Heart right ventricle (tissue), 16 donors: ENCODE results near the gene SFI1. TPM values are rescaled to one million over a fixed set of nuclear protein-coding genes. Genes with fewer than 3 reads are reported as not detected.
"Not testable (repeated sequence)": the region's sequence is repeated elsewhere in the genome, so short reads cannot be mapped to it uniquely, and the experiment has no call there.

Source experiments
- ATAC-seq, 8 donors: fragments of 200-7000 bp; cut with Tn5 transposase; one replicate each; pipeline ENCODE4 v1.9.1; 2020; ENCODE audit warnings: mild to moderate bottlenecking in 8 of 8, moderate library complexity in 8 of 8, moderate number of reproducible peaks in 1 of 8
- DNase-seq, 2 donors: peaks; one replicate each; pipeline ENCODE4 v3.0.0-alpha.2; 2020
- H3K27ac ChIP-seq, 10 donors: fragments of 200-600 bp; sonication (generic) in 2 of 10; one replicate each; pipeline versions ENCODE4 v1.5.0 to v1.8.0; 2020 to 2022; ENCODE audit warnings: mild to moderate bottlenecking in 3 of 10
- H3K27me3 ChIP-seq, 7 donors: fragments of 200-600 bp; one replicate each; pipeline ENCODE4 v1.8.0; 2021 to 2022; ENCODE audit warnings: mild to moderate bottlenecking in 2 of 7
- H3K36me3 ChIP-seq, 9 donors: fragments of 200-600 bp; sonication (generic) in 1 of 9; one replicate each; pipeline versions ENCODE4 v1.5.0 to v1.8.0; 2020 to 2022; ENCODE audit warnings: mild to moderate bottlenecking in 2 of 9
- H3K4me1 ChIP-seq, 9 donors: fragments of 200-600 bp; sonication (generic) in 1 of 9; one replicate each; pipeline versions ENCODE4 v1.5.0 to v1.8.0; 2020 to 2022; ENCODE audit warnings: mild to moderate bottlenecking in 4 of 9
- H3K4me3 ChIP-seq, 10 donors: fragments of 200-600 bp; sonication (generic) in 2 of 10; one replicate each; pipeline versions ENCODE4 v1.5.0 to v1.8.0; 2020 to 2022; ENCODE audit warnings: mild to moderate bottlenecking in 7 of 10, moderate library complexity in 2 of 10
- H3K9me3 ChIP-seq, 11 donors: fragments of 200-600 bp in 10 of 11; sonication (generic) in 2 of 11; one replicate each; pipeline versions ENCODE4 v1.5.0 to v1.8.0; 2013 to 2022; ENCODE audit warnings: mild to moderate bottlenecking in 2 of 11, control low read depth in 1 of 11, moderate library complexity in 1 of 11
- WGBS, 2 donors: extraction: QIAGEN DNeasy Blood & Tissue Kit; methylation state at CpG; one replicate each; pipeline ENCODE4 v1.1.7; 2013; ENCODE audit warnings: inconsistent platforms in 1 of 2; 5-methylcytosine and 5-hydroxymethylcytosine counted together
- intact Hi-C, 10 donors: fragments of 100-400 bp; cut with DNase I; formaldehyde crosslinking; loops; one replicate each; pipeline versions ENCODE4 v1.11.1 to v1.14.2; 2022
- polyA plus RNA-seq, 2 donors: library from polyadenylated mRNA; stranded (reverse); fragments of 200-250 nt; gene quantifications; one replicate each; pipeline ENCODE4 v1.2.3, GENCODE V29; 2013
- total RNA-seq, 10 donors: library from RNA; stranded (reverse); fragmentation: NEBNext Ultra II Directional in 3 of 10; extraction: Animal tissue kit (Norgen Biotek cat#: 25700) in 3 of 10; gene quantifications; one replicate each; pipeline versions ENCODE4 v1.2.1 to v1.2.4, GENCODE V29; 2021 to 2023
- TF ChIP-seq, protein P1 (sequence below), 9 donors: fragments of 200-600 bp; sonication (generic) in 2 of 9; IDR thresholded peaks; one replicate each; pipeline versions ENCODE4 v1.5.0 to v1.8.0; 2021 to 2022; ENCODE audit warnings: antibody characterized with exemption in 9 of 9, mild to moderate bottlenecking in 5 of 9, moderate library complexity in 1 of 9
- donor health status: Arrhythmogenic right ventricular cardiomyopathy.
- donor health status: ischemic (EF 13 %, LVEDD 7.1; RV severe dilation, severe dysfunction).
- donor health status: healthy with polysubstance abuse.
- donor health status: DM: no; HTN: yes; CAD: no.
- donor health status: DM: no; HTN: no; CAD: no.
- donor health status: ischemic (EF 25% LVEDD 6.9; RV normal size, moderate dysfunction).
- donor health status: ischemic (EF 25% LVEDD 5.7; RV mildly dilated, moderate dysfunction).
- donor health status: healthy.
- donor health status: DM: yes; HTN: yes; CAD: no.
- donor health status: Ischemic cardiomyopathy.
- donor health status: ischemic (EF 35%, LVEDD 5.7; RV mildly dilated, moderate dysfunction).
- donor health status: nonischemic (EF 11% LVEDD 7.7; RV severe dilation, severe dysfunction).
- donor health status: DM: yes; HTN: yes; CAD: no.
- donor health status: PGD.
- donor health status: ischemic (EF 29% LVEDD 5.4; RV normal size, mild dysfunction).
- donor health status: nonischemic (EF 23%, LVEDD 6.1; RV moderate dilation, normal function).

The SFI1 gene
- total and polyA plus RNA-seq, 12 donors = 4.7 to 20.1 (median 7.3) TPM

DNA sequence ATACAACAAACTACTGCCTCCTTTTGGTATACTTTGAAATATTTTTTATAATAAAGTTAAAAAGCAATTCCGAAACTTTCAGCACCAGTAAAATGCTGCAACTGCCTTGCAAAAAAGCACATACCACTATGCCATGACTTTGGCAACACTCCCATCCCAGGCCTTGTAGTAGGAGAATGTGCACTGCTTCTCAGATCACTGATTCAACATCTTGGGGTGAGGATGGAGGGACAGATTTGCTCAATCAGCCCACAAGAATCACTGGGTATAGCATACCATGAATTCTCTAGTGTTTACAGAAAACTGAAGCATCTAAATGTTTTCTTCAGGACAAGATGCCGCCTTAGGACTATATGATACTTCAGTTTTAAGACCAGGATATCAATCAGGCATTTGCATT is 21.6 kb upstream of the SFI1 start:
- no peak overlapping the region for H3K27ac ChIP-seq
- TF ChIP-seq, protein P1, sequence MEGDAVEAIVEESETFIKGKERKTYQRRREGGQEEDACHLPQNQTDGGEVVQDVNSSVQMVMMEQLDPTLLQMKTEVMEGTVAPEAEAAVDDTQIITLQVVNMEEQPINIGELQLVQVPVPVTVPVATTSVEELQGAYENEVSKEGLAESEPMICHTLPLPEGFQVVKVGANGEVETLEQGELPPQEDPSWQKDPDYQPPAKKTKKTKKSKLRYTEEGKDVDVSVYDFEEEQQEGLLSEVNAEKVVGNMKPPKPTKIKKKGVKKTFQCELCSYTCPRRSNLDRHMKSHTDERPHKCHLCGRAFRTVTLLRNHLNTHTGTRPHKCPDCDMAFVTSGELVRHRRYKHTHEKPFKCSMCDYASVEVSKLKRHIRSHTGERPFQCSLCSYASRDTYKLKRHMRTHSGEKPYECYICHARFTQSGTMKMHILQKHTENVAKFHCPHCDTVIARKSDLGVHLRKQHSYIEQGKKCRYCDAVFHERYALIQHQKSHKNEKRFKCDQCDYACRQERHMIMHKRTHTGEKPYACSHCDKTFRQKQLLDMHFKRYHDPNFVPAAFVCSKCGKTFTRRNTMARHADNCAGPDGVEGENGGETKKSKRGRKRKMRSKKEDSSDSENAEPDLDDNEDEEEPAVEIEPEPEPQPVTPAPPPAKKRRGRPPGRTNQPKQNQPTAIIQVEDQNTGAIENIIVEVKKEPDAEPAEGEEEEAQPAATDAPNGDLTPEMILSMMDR (IDR thresholded peaks at IDR 0.05) = no peak
- peaks cover 0 to 74% (median 6%) of the 10 kb centered on the region in 9 donors for H3K36me3 ChIP-seq
- ATAC-seq (no peak), DNase-seq (no peak)
- peaks cover 0 to 18% (median 0%) of the 10 kb centered on the region in 9 donors for H3K4me1 ChIP-seq
- intact Hi-C loops = no loop called here
- whole genome bisulfite sequencing, 2 donors = 95 to 98% methylated on average over 2 of the region's 2 CpGs
- H3K9me3 ChIP-seq = no peaks in the 10 kb centered on the region
- H3K27me3 ChIP-seq = no peaks in the 10 kb centered on the region
- H3K4me3 ChIP-seq = no peak overlapping the region

DNA sequence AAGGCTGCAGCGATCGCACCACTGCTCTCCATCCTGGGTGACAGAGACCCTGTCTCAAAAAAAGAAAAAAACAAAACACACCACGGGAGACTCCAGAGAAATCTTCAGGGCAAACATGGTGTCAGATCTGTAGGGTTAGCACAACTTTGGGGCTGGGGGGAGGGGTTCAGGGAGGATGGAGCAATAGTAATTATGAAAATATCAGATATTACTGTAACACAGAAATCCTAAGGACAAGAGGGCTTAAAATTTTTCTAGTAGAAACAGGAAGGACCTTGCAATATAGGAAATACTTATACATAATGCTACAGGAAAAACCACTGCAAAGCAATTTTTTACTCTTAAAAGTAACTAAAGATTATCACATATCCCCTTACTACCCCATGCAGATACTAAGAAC is 20.5 kb upstream of the SFI1 start:
- intact Hi-C loops = no loop called here
- Histone ChIP-seq H3K9me3 (no peaks in the 10 kb centered on the region), H3K4me1 (peaks cover 0 to 18% (median 0%) of the 10 kb centered on the region in 9 donors), H3K36me3 (peaks cover 0 to 74% (median 6%) of the 10 kb centered on the region in 9 donors), H3K4me3 (no peak overlapping the region), H3K27ac (no peak overlapping the region), H3K27me3 (no peaks in the 10 kb centered on the region)
- WGBS, 2 donors = 90 to 91% methylated on average over 3 of the region's 3 CpGs
- ATAC-seq (no peak), DNase-seq (no peak)
- TF ChIP-seq, protein P1 (IDR thresholded peaks at IDR 0.05) = no peak

DNA sequence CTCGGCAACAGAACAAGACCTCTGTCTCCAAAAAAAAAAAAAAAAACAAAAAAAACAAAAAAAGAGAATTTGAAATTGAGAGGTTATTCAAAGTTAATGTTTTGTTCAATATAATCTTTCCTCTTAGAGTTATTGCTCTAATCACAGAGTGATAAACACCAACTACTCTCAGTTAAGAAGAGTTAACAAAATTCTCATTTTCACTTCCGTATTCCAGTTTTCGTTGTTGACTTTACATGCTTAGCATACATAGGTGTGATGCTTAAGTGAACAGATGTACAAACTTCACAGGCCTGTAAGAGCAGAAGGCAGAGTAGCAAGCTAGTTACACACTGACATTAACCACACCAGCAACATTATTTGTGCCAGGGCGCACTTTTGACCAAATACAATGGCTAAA is 19.0 kb upstream of the SFI1 start:
- H3K27me3 ChIP-seq = no peaks in the 10 kb centered on the region

DNA sequence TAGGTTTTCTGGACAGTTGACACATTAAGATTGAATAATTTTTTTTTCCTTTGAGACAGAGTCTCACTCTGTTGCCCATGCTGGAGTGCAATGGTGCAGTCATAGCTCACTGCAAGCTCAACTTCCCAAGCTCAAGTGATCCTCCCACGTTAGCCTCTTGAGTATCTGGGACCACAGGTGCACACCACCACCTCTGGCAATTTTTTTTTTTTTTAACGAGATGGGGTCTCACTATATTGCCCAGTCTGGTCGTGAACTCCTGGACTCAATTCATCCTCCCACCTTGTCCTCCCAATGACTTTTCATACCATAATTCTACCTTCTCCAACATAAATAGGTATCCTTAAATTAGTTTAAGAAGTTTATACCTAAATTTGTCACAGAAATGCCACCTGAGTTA is 15.2 kb upstream of the SFI1 start:
- Histone ChIP-seq H3K4me3 (no peak overlapping the region), H3K36me3 (peaks cover 0 to 96% (median 6%) of the 10 kb centered on the region in 9 donors), H3K4me1 (peaks cover 0 to 8% (median 4%) of the 10 kb centered on the region in 9 donors), H3K9me3 (no peaks in the 10 kb centered on the region), H3K27me3 (no peaks in the 10 kb centered on the region), H3K27ac (no peak overlapping the region)
- intact Hi-C loops = loop anchor here in 1 of 10 donors (10.0 kb wide), 1 partner anchor 136 kb away; the partner anchor contains the start of gene PATZ1
- no peak for DNase-seq
- 87 to 93% methylated on average over 3 of the region's 3 CpGs for WGBS, 2 donors
- TF ChIP-seq, protein P1 (IDR thresholded peaks at IDR 0.05) = no peak
- no peak for ATAC-seq

More for the DNA sequence above, 19.0 kb upstream of the SFI1 start:
- Histone ChIP-seq H3K9me3 (no peaks in the 10 kb centered on the region), H3K4me1 (peaks cover 0 to 18% (median under 1%) of the 10 kb centered on the region in 9 donors), H3K4me3 (no peak overlapping the region), H3K27ac (no peak overlapping the region), H3K36me3 (peaks cover 0 to 77% (median 6%) of the 10 kb centered on the region in 9 donors)
- intact Hi-C loops = no loop called here
- DNase-seq (no peak), ATAC-seq (no peak)
- 95 to 96% methylated on average over 4 of the region's 4 CpGs for WGBS, 2 donors
- TF ChIP-seq, protein P1 (IDR thresholded peaks at IDR 0.05) = no peak

DNA sequence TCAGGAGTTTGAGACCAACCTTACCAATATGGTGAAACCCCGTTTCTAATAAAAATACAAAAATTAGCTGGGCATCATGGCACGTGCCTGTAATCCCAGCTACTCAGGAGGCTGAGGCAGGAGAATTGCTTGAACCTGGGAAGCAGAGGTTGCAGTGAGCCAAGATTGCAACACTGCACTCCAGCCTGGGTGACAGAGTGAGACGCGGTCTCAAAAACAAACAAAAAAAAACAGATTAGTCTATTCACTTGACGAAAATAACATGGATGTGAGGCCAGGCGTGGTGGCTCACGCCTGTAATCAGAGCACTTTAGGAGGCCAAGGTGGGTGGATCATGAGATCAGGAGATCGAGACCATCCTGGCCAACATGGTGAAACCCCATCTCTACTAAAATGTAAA is 13.9 kb upstream of the SFI1 start:
- 92 to 93% methylated on average over 8 of the region's 8 CpGs for WGBS, 2 donors
- peaks cover 0 to 99% (median 6%) of the 10 kb centered on the region in 9 donors for H3K36me3 ChIP-seq
- intact Hi-C loops = loop anchor here in 1 of 10 donors (10.0 kb wide), 1 partner anchor 138 kb away; the partner anchor contains the start of gene PATZ1
- H3K4me3 ChIP-seq, ATAC-seq, H3K27ac ChIP-seq, H3K27me3 ChIP-seq, DNase-seq, H3K9me3 ChIP-seq: not testable (repeated sequence)
- peaks cover 0 to 10% (median 4%) of the 10 kb centered on the region in 9 donors for H3K4me1 ChIP-seq

DNA sequence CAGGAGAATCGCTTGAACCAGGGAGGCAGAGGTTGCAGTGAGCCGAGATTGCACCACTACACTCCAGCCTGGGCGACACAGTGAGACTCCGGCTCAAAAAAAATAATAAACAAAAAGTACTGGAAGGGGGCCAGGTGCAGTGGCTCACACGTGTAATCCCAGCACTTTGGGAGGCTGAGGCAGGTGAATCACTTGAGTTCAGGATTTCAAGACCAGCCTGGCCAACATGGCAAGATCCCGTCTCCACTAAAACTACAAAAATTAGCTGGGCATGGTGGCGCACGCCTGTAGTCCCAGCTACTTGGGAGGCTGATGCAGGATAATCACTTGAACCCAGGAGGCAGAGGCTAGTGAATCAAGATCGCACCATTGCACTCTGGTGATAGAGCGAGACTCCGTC is 10.0 kb upstream of the SFI1 start:
- WGBS, 2 donors = 94 to 95% methylated on average over 11 of the region's 11 CpGs
- not testable (repeated sequence) for H3K27ac ChIP-seq, H3K27me3 ChIP-seq, H3K9me3 ChIP-seq, ATAC-seq, H3K4me3 ChIP-seq, DNase-seq
- Histone ChIP-seq H3K4me1 (peaks cover 2 to 39% (median 24%) of the 10 kb centered on the region in 9 donors), H3K36me3 (peaks cover 0 to 69% (median 9%) of the 10 kb centered on the region in 9 donors)
- intact Hi-C loops = loop anchor here in 1 of 10 donors (10.0 kb wide), 1 partner anchor 142 kb away; the partner anchor contains the start of gene PATZ1
